MM.1S (cell line): Measurements from ENCODE around the gene RIPOR1.

Experiments
- EZH2 ChIP-seq: fragments of 300-600 bp; sonication (generic); optimal IDR thresholded peaks from 2 replicates; pipeline ENCODE3; 2017; ENCODE audit warnings: low read depth, mild to moderate bottlenecking, antibody characterized with exemption, low read length, mixed read lengths
- EZH2phosphoT487 ChIP-seq: fragments of 300-600 bp; sonication (generic); IDR thresholded peaks from 2 replicates; pipeline ENCODE4 v1.6.1; 2018; ENCODE audit warnings: antibody characterized with exemption, low read length
- TF ChIP-seq, protein P1 (sequence below): fragments of 300-600 bp; sonication (generic); IDR thresholded peaks from 2 replicates; pipeline ENCODE4 v1.5.1; 2016; ENCODE audit warnings: antibody characterized with exemption, low read length, mixed read lengths

DNA sequence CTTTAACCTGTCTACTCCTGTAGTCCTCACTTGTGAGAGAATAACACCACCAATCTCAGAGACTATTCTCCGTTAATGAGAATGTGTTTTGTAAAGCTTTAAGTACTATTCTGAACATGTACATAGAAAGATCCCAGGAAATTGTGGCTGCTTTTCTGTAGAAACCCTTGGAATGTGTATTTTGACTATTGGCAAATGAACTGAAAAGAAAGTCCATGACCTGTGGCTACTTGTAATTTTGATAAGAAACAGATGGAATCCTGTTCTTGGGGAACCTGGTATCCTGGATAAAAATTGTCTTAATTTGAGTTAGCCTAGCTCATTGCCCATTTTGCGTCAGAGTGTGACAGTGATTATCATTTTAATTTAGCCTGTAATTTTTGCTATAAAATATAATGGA lies 42.8 kb downstream of the RIPOR1 start:
- TF ChIP-seq, protein P1, sequence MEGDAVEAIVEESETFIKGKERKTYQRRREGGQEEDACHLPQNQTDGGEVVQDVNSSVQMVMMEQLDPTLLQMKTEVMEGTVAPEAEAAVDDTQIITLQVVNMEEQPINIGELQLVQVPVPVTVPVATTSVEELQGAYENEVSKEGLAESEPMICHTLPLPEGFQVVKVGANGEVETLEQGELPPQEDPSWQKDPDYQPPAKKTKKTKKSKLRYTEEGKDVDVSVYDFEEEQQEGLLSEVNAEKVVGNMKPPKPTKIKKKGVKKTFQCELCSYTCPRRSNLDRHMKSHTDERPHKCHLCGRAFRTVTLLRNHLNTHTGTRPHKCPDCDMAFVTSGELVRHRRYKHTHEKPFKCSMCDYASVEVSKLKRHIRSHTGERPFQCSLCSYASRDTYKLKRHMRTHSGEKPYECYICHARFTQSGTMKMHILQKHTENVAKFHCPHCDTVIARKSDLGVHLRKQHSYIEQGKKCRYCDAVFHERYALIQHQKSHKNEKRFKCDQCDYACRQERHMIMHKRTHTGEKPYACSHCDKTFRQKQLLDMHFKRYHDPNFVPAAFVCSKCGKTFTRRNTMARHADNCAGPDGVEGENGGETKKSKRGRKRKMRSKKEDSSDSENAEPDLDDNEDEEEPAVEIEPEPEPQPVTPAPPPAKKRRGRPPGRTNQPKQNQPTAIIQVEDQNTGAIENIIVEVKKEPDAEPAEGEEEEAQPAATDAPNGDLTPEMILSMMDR = no peak
- TF ChIP-seq EZH2 (no peak), EZH2phosphoT487 (no peak)
